MM.1S (cell line): ENCODE data around the gene USF1.

ENCODE experiments used
- EZH2 ChIP-seq: fragments of 300-600 bp; sonication (generic); optimal IDR thresholded peaks from 2 replicates; pipeline ENCODE3; 2017; ENCODE audit warnings: low read depth, mild to moderate bottlenecking, antibody characterized with exemption, low read length, mixed read lengths
- TF ChIP-seq, protein P1 (sequence below): fragments of 300-600 bp; sonication (generic); IDR thresholded peaks from 2 replicates; pipeline ENCODE4 v1.5.1; 2016; ENCODE audit warnings: antibody characterized with exemption, low read length, mixed read lengths

DNA sequence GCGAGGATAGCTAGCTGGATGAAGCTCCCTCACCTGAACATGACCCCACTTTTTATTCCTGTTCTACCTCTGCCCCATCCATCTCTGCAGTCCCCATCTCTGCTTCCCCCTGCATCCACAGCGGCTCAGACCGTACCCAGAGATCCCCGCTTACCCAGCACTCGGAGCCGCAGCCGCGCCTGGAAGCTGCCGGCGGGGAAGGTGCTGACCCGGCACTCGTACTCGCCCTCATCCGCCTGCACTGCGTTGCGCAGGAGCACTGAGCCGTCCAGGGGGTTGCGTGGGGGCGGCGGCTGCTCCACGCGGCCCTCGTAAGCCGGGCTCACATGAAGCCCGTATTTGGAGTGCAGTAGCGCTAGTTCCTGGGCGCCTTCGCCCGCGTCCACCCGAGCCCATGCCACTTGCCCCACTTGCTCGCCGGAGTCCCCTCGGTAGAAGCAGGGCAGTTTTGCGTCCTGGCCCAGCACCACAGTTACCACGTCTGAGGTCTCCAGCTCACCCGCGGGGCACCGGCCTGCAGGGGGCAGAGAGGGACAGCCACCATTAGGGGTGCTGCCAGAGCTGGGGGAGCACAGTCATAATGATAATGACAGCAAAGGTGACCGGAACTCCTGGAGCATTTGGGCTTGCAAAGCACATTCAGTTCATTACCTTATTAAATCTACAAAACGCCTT is 33.8 kb upstream of the USF1 start:
- TF ChIP-seq, protein P1, sequence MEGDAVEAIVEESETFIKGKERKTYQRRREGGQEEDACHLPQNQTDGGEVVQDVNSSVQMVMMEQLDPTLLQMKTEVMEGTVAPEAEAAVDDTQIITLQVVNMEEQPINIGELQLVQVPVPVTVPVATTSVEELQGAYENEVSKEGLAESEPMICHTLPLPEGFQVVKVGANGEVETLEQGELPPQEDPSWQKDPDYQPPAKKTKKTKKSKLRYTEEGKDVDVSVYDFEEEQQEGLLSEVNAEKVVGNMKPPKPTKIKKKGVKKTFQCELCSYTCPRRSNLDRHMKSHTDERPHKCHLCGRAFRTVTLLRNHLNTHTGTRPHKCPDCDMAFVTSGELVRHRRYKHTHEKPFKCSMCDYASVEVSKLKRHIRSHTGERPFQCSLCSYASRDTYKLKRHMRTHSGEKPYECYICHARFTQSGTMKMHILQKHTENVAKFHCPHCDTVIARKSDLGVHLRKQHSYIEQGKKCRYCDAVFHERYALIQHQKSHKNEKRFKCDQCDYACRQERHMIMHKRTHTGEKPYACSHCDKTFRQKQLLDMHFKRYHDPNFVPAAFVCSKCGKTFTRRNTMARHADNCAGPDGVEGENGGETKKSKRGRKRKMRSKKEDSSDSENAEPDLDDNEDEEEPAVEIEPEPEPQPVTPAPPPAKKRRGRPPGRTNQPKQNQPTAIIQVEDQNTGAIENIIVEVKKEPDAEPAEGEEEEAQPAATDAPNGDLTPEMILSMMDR: peak; percentile 12
- TF ChIP-seq EZH2: no peak
